Stomach (tissue), 4 donors: ENCODE results near the gene RNASET2.
"Not testable (repeated sequence)": the region's sequence is repeated elsewhere in the genome, so short reads cannot be mapped to it uniquely, and the experiment has no call there.

Experiments used
- CTCF ChIP-seq, 7 experiments: fragments of 450-650 bp in 4 of 7; fragments of 200-600 bp in 3 of 7; sonication (generic) in 3 of 7; IDR thresholded peaks; one replicate each; pipeline ENCODE4 v1.5.1; 2016 to 2019; ENCODE audit warnings: antibody characterized with exemption in 7 of 7, control low read depth in 2 of 7, mild to moderate bottlenecking in 1 of 7
- POLR2A ChIP-seq, 4 donors: fragments of 450-650 bp; IDR thresholded peaks; one replicate each; pipeline ENCODE4 v1.6.1; 2016; ENCODE audit warnings: antibody characterized with exemption in 4 of 4, control low read depth in 2 of 4, mild to moderate bottlenecking in 1 of 4, moderate library complexity in 1 of 4
- POLR2AphosphoS5 ChIP-seq, 3 donors: sonication (generic); formaldehyde crosslinking; IDR thresholded peaks; one replicate each; pipeline ENCODE4 v1.6.1; 2016; ENCODE audit warnings: antibody characterized with exemption in 3 of 3

GRCh38 chr6:166948724-166949123, 7.6 kb downstream of the RNASET2 start:
- TF ChIP-seq CTCF, POLR2A, POLR2AphosphoS5 (IDR thresholded peaks at IDR 0.05): not testable (repeated sequence)
